Left lung (tissue), 10 donors: ENCODE data around the gene NQO2. TPM values are rescaled to one million over a fixed set of nuclear protein-coding genes. Genes with fewer than 3 reads are reported as not detected.

Experiments
- ATAC-seq: fragments of 200-7000 bp; cut with Tn5 transposase; one replicate; pipeline ENCODE4 v1.9.1; 2020; ENCODE audit warnings: moderate library complexity
- DNase-seq, 4 donors: peaks; one replicate each; pipeline ENCODE4 v3.0.0-alpha.2; 2013 to 2020
- H3K27ac ChIP-seq, 2 donors: fragments of 200-600 bp; sonication (generic) in 1 of 2; one replicate each; pipeline versions ENCODE4 v1.5.0 to v1.8.0; 2020 to 2021
- H3K27me3 ChIP-seq, 2 donors: fragments of 200-600 bp; sonication (generic) in 1 of 2; one replicate each; pipeline versions ENCODE4 v1.5.0 to v1.8.0; 2020 to 2021
- H3K36me3 ChIP-seq, 2 donors: fragments of 200-600 bp; sonication (generic) in 1 of 2; one replicate each; pipeline versions ENCODE4 v1.5.0 to v1.8.0; 2020 to 2021
- H3K4me1 ChIP-seq, 2 donors: fragments of 200-600 bp; one replicate each; pipeline ENCODE4 v1.8.0; 2021
- H3K4me3 ChIP-seq, 2 donors: fragments of 200-600 bp; sonication (generic) in 1 of 2; one replicate each; pipeline versions ENCODE4 v1.5.0 to v1.8.0; 2020 to 2021; ENCODE audit warnings: mild to moderate bottlenecking in 1 of 2
- H3K9me3 ChIP-seq, 2 donors: fragments of 200-600 bp; sonication (generic) in 1 of 2; one replicate each; pipeline versions ENCODE4 v1.5.0 to v1.8.0; 2020 to 2021
- CTCF ChIP-seq, 2 donors: fragments of 200-600 bp; sonication (generic) in 1 of 2; IDR thresholded peaks; one replicate each; pipeline versions ENCODE4 v1.5.0 to v1.8.0; 2021; ENCODE audit warnings: antibody characterized with exemption in 2 of 2
- intact Hi-C, 2 donors: fragments of 100-400 bp; cut with DNase I; formaldehyde crosslinking; loops; one replicate each; pipeline versions ENCODE4 v1.11.2 to v1.14.2; 2022
- polyA plus RNA-seq, 6 donors: library from polyadenylated mRNA; unstranded; fragments of 120-200 nt; gene quantifications; one replicate each; pipeline ENCODE4 v1.2.1, GENCODE V29; 2013; ENCODE audit not compliant: insufficient read length in 6 of 6
- total RNA-seq, 2 donors: library from RNA; stranded (reverse); fragmentation: NEBNext Ultra II Directional; extraction: Animal tissue kit (Norgen Biotek cat#: 25700); gene quantifications; one replicate each; pipeline ENCODE4 v1.2.1, GENCODE V29; 2021
- donor health status: DM: no; HTN: yes; CAD: no.
- donor health status: DM: no; HTN: no; CAD: no.

NQO2 gene
- total and polyA plus RNA-seq, 8 donors, result 22.0 to 55.8 (median 31.7) TPM

- peak overlapping the region; percentile 99 to 100 for H3K27ac ChIP-seq
- ATAC-seq (no peak), DNase-seq (peak in 2 of 4 donors; percentile 75 to 82)
- H3K9me3 ChIP-seq, result no peaks in the 10 kb centered on the region
- H3K4me1 ChIP-seq, result peaks cover 6 to 32% of the 10 kb centered on the region in 2 donors
- no peak for TF ChIP-seq CTCF (IDR thresholded peaks at IDR 0.05)
- H3K4me3 ChIP-seq, result peak overlapping the region; percentile 86 to 92
- no peaks in the 10 kb centered on the region for H3K36me3 ChIP-seq
- no peaks in the 10 kb centered on the region for H3K27me3 ChIP-seq
- intact Hi-C loops, result no loop called here
These were observed 9.3 kb upstream of the NQO2 start for GRCh38 chr6:2990248-2990931.

- no peak for TF ChIP-seq CTCF (IDR thresholded peaks at IDR 0.05)
- Histone ChIP-seq H3K9me3 (no peaks in the 10 kb centered on the region), H3K27ac (peak overlapping the region; percentile 99 to 100), H3K4me3 (peak overlapping the region; percentile 86 to 92), H3K36me3 (no peaks in the 10 kb centered on the region), H3K4me1 (peaks cover 6 to 29% of the 10 kb centered on the region in 2 donors), H3K27me3 (no peaks in the 10 kb centered on the region)
- DNase-seq, result no peak
- intact Hi-C loops, result no loop called here
- ATAC-seq, result no peak
These were observed 8.7 kb upstream of the NQO2 start for GRCh38 chr6:2990932-2991506.

- no peak for TF ChIP-seq CTCF (IDR thresholded peaks at IDR 0.05)
- H3K4me3 ChIP-seq, result no peak overlapping the region
- no peaks in the 10 kb centered on the region for H3K27me3 ChIP-seq
- intact Hi-C loops, result no loop called here
- no peaks in the 10 kb centered on the region for H3K36me3 ChIP-seq
- DNase-seq (no peak), ATAC-seq (no peak)
- H3K27ac ChIP-seq, result no peak overlapping the region
- no peaks in the 10 kb centered on the region for H3K9me3 ChIP-seq
- H3K4me1 ChIP-seq, result peaks cover 6 to 24% of the 10 kb centered on the region in 2 donors
These were observed 7.2 kb upstream of the NQO2 start for GRCh38 chr6:2992330-2992979.

- intact Hi-C loops, result no loop called here
- H3K27me3 ChIP-seq, result no peaks in the 10 kb centered on the region
- H3K36me3 ChIP-seq, result no peaks in the 10 kb centered on the region
- ATAC-seq (no peak), DNase-seq (no peak)
- no peak overlapping the region for H3K27ac ChIP-seq
- no peak overlapping the region for H3K4me3 ChIP-seq
- H3K9me3 ChIP-seq, result no peaks in the 10 kb centered on the region
- H3K4me1 ChIP-seq, result peaks cover 5 to 17% of the 10 kb centered on the region in 2 donors
- no peak for TF ChIP-seq CTCF (IDR thresholded peaks at IDR 0.05)
These were observed 5.9 kb upstream of the NQO2 start for GRCh38 chr6:2993755-2994317.
